HL-60 (cell line): Measurements from ENCODE around the gene NCKIPSD.

Source experiments
- DNase-seq, 2 experiments: peaks; one replicate each; pipeline ENCODE4 v3.0.0-alpha.2; 2010 to 2020; ENCODE audit warnings: low read depth in 1 of 2, low spot score in 1 of 2
- H3K27ac ChIP-seq: fragments of 250-450 bp; sonication (Bioruptor Pico); replicated peaks from 2 replicates; pipeline ENCODE4 v1.5.1; 2020; ENCODE audit warnings: mild to moderate bottlenecking, moderate library complexity
- H3K27me3 ChIP-seq: fragments of 250-450 bp; sonication (Bioruptor Pico); 2 replicates; pipeline ENCODE4 v1.5.1; 2021; ENCODE audit warnings: mild to moderate bottlenecking, moderate library complexity; ENCODE audit not compliant: insufficient read depth, poor library complexity, severe bottlenecking
- H3K4me3 ChIP-seq: replicated peaks from 2 replicates; pipeline ENCODE4 v1.5.1; 2011; ENCODE audit warnings: mild to moderate bottlenecking, control low read depth, low read length; ENCODE audit not compliant: insufficient read depth
- GABPA ChIP-seq: IDR thresholded peaks from 2 replicates; pipeline ENCODE4 v1.6.1; 2012; ENCODE audit warnings: low read depth
- POLR2AphosphoS5 ChIP-seq: IDR thresholded peaks from 2 replicates; pipeline ENCODE4 v1.6.1; 2012; ENCODE audit warnings: low read depth
- REST ChIP-seq: IDR thresholded peaks from 2 replicates; pipeline ENCODE4 v1.6.1; 2012; ENCODE audit warnings: low read depth; ENCODE audit not compliant: insufficient replicate concordance
- SPI1 ChIP-seq: IDR thresholded peaks from 2 replicates; pipeline ENCODE4 v1.6.1; 2012; ENCODE audit warnings: low read depth, mild to moderate bottlenecking, borderline replicate concordance
- TF ChIP-seq, protein P1 (sequence below): IDR thresholded peaks from one replicate; pipeline ENCODE4 v1.5.1; 2011; ENCODE audit warnings: low read length, control low read depth, inconsistent platforms; ENCODE audit not compliant: insufficient read depth

Gene NCKIPSD

GRCh38 chr3:48652923-48653715, 32.6 kb downstream of the NCKIPSD start:
- DNase-seq, result no peak
- Histone ChIP-seq H3K4me3 (no peak overlapping the region), H3K27ac (no peak overlapping the region), H3K27me3 (no peaks in the 10 kb centered on the region)
- no peak for TF ChIP-seq POLR2AphosphoS5
- TF ChIP-seq GABPA, result no peak
- TF ChIP-seq SPI1, result no peak
- TF ChIP-seq REST, result no peak
- TF ChIP-seq, protein P1, sequence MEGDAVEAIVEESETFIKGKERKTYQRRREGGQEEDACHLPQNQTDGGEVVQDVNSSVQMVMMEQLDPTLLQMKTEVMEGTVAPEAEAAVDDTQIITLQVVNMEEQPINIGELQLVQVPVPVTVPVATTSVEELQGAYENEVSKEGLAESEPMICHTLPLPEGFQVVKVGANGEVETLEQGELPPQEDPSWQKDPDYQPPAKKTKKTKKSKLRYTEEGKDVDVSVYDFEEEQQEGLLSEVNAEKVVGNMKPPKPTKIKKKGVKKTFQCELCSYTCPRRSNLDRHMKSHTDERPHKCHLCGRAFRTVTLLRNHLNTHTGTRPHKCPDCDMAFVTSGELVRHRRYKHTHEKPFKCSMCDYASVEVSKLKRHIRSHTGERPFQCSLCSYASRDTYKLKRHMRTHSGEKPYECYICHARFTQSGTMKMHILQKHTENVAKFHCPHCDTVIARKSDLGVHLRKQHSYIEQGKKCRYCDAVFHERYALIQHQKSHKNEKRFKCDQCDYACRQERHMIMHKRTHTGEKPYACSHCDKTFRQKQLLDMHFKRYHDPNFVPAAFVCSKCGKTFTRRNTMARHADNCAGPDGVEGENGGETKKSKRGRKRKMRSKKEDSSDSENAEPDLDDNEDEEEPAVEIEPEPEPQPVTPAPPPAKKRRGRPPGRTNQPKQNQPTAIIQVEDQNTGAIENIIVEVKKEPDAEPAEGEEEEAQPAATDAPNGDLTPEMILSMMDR, result no peak

DNA sequence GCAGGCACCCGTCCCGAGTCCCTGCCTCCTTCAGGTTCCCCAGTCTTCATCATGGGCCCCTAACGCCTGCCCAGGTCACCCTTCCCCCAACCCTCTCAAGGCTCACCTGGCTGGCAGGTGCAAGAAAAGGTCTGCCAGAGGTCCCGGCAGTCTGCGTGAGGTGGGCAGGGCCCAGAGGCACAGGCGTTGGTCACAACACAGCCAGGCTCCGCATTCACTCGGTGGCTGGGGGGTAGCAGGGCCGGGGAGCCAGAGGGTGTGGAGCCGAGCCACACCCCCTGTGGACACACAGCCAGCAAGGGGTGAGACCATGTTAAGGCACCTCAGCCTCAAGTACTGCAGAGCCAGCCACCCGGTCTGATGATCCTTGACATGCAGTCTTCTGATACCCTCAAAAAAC, 33.9 kb downstream of the NCKIPSD start:
- no peaks in the 10 kb centered on the region for H3K27me3 ChIP-seq

GRCh38 chr3:48650723-48651122, 35.0 kb downstream of the NCKIPSD start:
- DNase-seq, result no peak
- TF ChIP-seq REST (no peak), SPI1 (no peak), POLR2AphosphoS5 (no peak), GABPA (no peak)
- TF ChIP-seq, protein P1, result no peak
- no peak overlapping the region for H3K4me3 ChIP-seq
- no peak overlapping the region for H3K27ac ChIP-seq
- no peaks in the 10 kb centered on the region for H3K27me3 ChIP-seq

More for the DNA sequence above, 33.9 kb downstream of the NCKIPSD start:
- no peak for DNase-seq
- TF ChIP-seq SPI1 (no peak), GABPA (no peak), POLR2AphosphoS5 (no peak), REST (no peak)
- TF ChIP-seq, protein P1, result no peak
- Histone ChIP-seq H3K27ac (no peak overlapping the region), H3K4me3 (no peak overlapping the region)
